Measurements from ENCODE around the gene ARHGEF37.
"Not testable (repeated sequence)": the region's sequence is repeated elsewhere in the genome, so short reads cannot be mapped to it uniquely, and the experiment has no call there.

Gene ARHGEF37

GRCh38 chr5:149652697-149653096 lies 71.4 kb downstream of the ARHGEF37 start:
- no peak for DNase-seq

DNA sequence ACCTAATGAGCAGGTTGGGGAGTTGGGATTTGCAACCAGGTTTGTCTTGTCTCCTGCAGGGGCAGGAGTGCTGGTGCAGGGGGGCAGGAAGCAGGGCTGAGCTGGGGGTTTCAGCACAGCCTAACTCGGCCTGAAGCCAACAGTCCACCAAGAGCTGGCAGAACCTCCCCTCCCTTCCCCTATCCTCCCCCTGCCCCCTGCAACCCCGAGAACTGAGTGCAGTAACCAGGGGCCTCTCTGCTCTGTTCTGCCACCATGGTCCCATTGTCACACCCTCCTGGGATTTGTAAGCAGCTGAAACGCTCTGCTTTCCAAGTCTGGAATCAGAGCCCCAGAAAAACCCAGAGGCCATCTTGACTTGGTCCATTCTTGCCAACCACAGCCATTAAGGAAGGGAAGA lies 72.9 kb downstream of the ARHGEF37 start:
- DNase-seq: no peak

DNA sequence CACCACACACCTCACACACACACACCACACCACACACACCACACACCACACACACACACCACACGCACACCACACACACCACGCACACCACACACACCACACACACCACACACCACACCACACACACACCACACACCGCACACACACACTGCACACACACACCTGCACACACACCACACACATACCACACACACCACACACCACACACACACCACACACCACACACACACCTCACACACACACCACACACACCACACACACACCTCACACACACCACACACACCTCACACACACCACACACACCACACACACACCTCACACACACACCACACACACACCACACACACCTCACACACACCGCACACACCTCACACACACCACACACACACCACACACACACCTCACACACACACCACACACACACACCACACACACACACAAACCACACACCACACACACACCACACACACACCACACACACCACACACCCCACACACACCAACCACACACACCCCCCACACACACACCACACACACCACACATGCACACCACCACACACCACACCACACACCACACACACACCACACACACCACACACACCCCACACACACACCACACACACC lies 73.7 kb downstream of the ARHGEF37 start:
- DNase-seq: no peak

DNA sequence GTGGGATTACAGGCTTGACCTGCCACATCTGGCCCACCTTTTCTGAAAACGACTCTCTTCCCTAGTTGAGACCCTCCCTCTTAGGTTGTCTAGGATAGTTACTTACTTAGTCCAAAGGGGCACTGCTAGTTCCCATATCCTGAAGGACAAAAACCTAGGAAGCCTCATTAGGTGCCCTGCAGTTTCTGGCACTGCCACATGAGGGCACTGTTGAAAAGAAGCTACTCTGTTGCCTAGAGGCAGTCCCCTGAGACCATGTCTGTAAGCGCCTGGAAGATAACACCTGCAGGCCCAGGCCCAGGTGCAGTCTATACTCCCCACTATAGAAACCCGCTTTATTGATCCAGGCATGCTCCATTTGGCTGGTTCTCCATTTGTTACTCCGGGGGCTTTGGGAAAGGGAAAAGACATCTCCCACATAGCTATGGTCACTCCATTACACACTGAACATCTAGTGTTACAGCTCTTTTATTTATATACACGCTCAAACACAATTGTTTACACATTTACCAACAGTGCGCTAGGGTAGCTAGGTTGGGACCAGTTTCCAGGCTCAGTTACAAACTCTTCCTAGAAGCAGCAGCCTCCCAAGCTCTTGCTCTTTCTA lies 75.4 kb downstream of the ARHGEF37 start:
- peak; percentile 54 for DNase-seq

GRCh38 chr5:149657324-149657723 lies 76.0 kb downstream of the ARHGEF37 start:
- DNase-seq: no peak

DNA sequence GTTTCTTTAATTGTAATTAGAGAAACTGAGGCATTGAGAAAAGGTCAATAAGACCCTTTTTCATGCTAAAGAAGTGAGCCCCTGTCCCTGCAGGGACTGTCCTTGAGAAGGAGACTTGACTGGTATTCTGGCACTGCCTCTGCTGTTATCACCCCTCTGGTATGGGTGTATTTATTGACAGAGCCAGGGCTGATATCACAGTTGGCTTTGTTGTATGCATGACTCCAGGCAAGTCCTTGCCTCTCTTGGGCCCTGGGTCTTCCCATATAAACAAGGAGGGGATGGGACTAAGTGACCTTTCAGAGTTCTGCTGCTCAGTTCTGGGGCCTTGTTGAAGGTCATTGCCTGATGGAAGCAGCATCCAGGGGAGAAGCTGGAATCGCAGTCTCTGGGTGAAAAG lies 77.0 kb downstream of the ARHGEF37 start:
- DNase-seq: no peak

DNA sequence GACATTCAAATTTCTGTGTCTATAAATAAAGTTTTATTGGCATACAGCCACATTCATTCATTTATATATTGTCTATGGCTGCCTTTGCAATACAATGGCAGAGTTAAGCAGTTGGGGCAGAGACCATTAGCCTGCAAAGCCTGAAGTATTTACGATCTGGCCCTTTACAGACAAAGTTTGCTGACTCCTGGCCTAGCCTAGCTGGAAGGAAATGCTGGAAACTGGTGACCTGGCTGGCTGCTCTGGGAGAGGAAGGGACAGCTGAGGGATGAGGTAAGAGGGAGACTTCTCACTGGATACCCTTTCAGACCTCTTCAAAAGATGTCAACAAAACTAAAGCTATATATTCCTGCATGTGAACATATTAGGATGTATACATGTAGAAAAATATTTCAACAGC lies 82.8 kb downstream of the ARHGEF37 start:
- no peak for DNase-seq

DNA sequence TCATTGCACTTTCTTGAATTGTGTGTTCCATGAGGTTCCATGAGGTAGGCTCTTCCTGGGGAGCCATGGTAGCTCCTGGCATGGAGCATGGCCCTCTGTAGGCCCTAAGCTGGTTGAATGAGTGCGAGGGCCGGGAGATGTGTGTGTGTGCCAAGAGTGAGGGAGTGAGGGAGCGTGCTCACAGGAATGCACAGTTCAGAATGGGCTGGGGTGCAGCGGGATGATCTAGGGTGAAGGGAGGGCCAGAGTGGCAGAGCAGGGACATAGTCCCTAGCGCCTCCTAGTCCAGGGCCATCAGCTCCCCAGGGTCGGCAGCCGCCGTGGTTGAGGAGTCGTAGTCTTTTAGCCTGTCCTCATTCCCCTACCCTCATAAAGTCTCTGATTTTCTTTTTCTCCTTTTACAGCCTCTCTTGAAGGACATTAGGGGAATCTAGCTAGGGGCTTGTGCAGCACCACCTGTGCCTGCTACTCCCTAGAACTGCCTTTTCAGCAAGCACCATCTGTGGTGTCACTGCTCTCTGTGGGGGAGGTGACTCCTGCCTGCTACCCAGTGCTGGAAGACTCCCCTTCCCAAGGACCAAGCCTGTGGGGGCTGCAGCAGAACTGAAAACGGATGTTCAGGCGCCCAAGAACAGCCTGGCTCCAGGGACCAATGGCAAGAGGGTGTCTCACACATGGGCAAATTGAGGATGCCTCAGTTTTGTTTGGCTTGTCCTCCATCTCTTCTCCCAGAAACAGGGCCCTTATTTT lies 83.5 kb downstream of the ARHGEF37 start:
- no peak for DNase-seq

DNA sequence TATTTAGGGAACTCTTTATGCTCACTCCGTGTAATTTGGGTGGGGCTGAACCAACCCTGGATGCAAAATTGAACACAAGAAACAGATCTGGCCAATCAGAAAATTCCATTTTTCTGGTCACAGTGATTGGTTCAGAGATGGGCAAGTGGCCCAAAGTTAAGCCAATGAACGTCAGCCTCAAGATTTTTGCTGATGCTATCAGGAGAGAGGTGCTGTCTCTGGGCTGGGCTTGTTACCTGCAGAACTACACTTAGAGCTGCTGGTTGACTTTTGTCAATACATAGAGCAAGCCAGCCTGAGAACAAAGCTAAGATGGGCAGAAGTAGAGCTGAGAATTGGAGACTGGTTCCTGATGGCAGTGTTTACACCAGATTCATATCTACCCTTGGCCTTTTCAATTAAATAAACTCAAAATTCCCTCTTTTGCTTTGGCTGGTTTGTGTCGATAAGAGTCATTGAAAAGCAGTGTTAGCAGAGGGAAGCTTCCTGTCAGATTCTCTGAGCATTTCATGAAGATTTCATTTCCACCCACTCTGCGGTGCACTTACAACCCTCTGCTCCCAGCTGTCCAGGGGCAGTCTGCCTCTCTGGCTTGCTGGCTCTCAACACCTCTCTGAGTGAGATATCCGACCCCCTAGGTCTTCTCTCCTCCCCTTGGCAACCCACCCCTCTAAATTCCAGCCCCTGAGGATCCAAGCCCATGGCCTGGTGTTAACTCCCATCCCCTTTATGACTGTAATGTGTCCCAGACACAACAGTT lies 84.3 kb downstream of the ARHGEF37 start:
- DNase-seq: no peak

DNA sequence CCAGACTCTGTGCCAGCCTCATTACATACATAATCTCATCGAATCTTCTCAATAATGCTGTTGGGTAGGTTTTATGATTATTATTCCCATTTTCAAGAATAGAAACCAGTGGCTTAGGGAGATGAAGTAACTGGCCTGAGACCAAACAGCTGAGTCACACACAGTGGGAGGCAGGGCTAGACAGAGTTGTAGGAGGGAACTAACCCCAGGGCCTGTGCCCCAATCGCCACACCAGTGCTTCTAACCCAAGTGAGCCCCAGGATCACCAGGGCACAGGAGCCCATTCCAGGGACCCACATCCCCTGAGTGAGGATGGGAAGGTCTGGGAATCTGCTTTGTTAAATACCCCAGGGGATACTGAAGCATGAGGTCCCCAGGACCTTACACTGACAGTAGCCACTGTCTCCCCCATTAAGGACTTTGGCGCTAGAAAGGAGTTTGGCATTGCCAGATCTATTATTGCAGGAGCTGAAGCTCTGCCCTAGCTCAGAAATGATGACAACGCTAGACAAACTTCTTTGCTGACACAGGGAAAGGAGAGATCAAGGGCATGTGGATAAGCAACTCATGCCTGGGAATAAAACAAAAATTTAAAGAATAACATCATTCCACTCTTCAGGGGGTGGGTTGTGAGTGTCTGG lies 85.0 kb downstream of the ARHGEF37 start:
- no peak for DNase-seq

DNA sequence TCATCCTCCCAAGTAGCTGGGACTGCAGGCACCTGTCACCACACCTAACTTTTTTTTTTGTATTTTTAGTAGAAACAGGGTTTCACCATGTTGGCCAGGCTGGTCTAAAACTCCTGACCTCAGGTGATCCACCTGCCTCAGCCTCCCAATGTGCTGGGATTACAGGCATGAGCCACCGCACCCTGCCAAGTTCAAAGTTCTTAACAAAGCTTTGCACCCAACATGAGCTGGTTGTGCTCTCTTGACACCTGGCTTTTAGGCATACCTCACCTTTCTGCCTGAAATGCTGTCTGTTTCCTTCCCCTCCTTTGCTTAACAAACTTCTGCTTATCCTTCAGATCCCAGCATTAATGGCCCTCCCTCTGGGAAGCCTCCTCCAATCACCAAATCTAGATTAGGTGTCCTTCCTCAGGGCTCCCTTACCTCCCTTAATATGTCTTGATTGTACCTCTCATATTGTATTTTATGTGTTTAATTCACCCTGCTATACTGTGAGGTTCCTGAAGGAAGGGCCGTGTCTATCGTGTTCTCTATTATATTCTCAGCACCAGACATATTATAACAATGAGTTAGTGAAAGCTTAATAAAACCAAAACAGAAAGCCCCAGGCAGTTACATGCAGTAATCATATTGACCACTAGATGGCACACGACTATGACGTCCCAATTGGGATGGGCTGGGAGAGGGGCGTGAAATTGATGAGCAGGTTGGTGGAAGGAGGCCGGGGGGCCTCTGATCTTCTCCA lies 86.0 kb downstream of the ARHGEF37 start:
- peak; percentile 38 for DNase-seq

- DNase-seq: no peak
These were observed 86.6 kb downstream of the ARHGEF37 start for GRCh38 chr5:149667829-149668330.

- DNase-seq: not testable (repeated sequence)
These were observed 88.0 kb downstream of the ARHGEF37 start for GRCh38 chr5:149669273-149669672.

DNA sequence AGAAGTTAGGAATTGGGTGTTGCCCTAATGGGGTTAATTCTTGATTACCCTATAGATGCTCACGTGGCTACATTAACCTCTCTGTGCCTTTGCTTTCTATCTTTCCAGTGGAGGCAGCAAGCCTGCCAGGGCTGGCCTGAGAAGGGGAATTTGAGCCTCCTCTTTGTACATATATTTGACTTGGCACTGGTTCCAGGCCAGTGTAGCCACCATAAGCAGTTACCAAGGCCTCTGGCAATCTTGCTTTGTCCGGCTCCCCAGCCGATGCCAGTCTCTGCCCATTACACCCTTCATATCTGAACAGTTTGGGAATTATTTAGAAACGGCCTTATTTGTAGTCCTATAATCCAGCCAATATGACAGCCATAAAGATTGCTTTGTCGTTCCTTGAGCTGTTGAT lies 90.2 kb downstream of the ARHGEF37 start:
- DNase-seq: no peak

DNA sequence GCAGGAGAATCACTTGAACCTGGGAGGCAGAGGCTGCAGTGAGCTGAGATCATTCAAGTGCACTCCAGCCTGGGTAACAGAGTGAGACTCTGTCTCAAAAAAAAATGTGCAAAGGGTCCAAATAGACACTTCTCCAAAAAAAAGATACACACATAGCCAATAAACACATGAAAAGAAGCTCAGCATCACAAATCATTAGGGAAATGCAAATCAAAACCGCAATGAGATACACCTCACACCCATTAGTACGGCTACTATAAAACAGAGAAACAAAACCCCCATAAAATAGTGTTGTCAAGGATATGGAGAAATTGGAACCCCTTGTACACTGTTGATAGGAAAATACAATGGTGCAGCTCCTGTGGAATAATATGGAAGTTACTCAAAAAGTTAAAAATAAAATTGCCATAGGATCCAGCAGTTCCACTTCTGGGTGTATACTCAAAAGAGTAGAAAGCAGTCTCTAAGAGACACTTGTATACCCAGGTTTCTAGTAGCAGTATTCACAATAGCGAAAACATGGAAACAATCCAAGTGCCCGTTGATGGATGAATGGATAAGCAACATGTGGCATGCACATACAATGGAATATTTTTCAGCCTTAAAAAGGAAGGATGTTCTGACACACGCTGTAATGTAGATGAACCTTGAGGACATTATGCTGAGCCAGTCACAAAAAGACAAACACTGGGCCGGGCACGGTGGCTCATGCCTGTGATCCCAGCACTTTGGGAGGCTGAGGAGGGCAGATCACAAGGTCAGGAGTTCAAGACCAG lies 91.6 kb downstream of the ARHGEF37 start:
- no peak for DNase-seq

GRCh38 chr5:149674686-149675085 lies 93.4 kb downstream of the ARHGEF37 start:
- DNase-seq: no peak

DNA sequence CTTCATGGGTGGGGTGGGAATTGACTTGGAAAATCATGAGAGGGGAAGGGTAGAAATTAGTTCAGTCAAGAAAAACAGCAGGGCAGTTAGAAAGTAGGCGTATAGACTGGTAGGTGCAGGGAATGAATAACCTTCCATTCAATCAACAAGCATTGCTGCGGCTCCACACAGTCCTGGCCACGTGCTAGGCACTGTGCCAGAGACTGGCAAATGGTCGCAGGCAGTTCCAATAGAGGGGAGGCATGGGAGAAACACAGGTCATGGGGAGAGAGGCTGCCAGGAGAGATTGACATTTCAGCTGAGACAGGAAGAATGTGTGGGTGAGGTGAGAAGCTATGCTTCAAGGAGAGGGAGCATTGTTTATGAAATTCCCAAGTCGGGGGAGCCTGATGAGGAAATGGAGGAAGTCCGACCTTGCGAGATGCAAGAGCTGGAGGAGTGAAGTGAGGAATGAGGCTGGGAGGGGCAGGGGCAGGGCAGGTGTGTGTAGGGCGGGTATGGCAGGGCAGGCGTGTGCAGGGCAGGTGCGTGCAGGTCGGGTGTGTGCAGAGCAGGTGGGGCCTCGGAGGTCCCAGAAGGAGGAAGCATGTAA lies 94.4 kb downstream of the ARHGEF37 start:
- no peak for DNase-seq

- DNase-seq: no peak
These were observed 96.4 kb downstream of the ARHGEF37 start for GRCh38 chr5:149677731-149678130.

GRCh38 chr5:149679876-149680809 lies 98.8 kb downstream of the ARHGEF37 start:
- no peak for DNase-seq

GRCh38 chr5:149680810-149681221 lies 99.5 kb downstream of the ARHGEF37 start:
- DNase-seq: no peak
